Measurements from ENCODE around the gene CIDEB. TPM values are rescaled to one million over a fixed set of nuclear protein-coding genes. Genes with fewer than 3 reads are reported as not detected.

Gene CIDEB
- total and polyA plus RNA-seq, 9 donors = 13.8 to 38.4 (median 22.6) TPM

DNA sequence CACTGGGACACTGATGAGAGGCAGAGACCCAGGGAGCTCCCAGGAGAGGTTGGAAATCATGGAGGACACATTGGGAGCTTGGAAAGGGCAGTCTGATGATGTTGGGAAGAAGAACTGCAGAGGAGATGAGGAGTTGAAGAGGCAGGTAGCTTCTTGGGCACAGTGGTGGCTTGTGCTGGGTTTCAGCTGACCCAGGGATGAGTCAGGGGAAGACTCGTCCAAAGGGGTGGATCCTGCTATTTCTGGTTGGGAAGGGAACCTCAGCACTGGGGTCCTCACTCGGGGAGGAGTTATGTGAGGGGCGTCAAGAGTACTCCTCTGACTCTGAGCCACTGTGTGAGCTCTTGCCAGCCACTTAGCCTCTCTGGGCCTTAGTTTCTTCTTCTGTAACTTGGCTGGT, 15.6 kb upstream of the CIDEB start:
- TF ChIP-seq EP300 (IDR thresholded peaks at IDR 0.05) (no peak), POLR2A (IDR thresholded peaks at IDR 0.05) (no peak)
- TF ChIP-seq, protein P1, sequence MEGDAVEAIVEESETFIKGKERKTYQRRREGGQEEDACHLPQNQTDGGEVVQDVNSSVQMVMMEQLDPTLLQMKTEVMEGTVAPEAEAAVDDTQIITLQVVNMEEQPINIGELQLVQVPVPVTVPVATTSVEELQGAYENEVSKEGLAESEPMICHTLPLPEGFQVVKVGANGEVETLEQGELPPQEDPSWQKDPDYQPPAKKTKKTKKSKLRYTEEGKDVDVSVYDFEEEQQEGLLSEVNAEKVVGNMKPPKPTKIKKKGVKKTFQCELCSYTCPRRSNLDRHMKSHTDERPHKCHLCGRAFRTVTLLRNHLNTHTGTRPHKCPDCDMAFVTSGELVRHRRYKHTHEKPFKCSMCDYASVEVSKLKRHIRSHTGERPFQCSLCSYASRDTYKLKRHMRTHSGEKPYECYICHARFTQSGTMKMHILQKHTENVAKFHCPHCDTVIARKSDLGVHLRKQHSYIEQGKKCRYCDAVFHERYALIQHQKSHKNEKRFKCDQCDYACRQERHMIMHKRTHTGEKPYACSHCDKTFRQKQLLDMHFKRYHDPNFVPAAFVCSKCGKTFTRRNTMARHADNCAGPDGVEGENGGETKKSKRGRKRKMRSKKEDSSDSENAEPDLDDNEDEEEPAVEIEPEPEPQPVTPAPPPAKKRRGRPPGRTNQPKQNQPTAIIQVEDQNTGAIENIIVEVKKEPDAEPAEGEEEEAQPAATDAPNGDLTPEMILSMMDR (IDR thresholded peaks at IDR 0.05) = no peak
- no peak for DNase-seq
- H3K27me3 ChIP-seq = no peaks in the 10 kb centered on the region
- no peaks in the 10 kb centered on the region for H3K36me3 ChIP-seq
- intact Hi-C loops (cut with DNase I) = no loop called here
- H3K4me3 ChIP-seq = no peak overlapping the region
- no peak overlapping the region for H3K27ac ChIP-seq
- WGBS, 3 donors = 39 to 51% (median 48%) methylated on average over 3 of the region's 3 CpGs
- no peaks in the 10 kb centered on the region for H3K4me1 ChIP-seq (ENCODE audit: insufficient read depth)
- H3K9me3 ChIP-seq = no peaks in the 10 kb centered on the region

DNA sequence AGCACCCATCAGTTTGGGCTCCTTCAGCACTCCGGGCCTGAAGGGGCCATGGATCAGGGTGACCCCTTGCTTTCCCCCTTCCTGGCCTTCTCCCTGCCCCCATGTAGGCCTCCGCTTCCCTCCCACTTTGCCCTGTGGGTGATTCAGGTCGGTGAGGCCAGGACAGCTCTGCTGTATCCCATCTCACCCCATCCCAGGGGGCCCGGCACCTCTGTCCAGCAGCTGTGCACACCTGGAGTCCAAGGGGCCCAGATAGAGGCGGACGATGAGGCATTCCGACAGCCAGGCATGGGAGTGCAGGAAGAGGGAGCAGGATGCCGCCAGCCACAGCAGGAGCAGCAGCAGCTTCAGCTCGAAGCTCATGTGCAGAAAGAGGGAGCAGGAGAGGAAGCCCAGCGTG, 14.9 kb upstream of the CIDEB start:
- no peak overlapping the region for H3K4me3 ChIP-seq
- no peak for TF ChIP-seq EP300 (IDR thresholded peaks at IDR 0.05)
- TF ChIP-seq, protein P1 (IDR thresholded peaks at IDR 0.05) = no peak
- no peak for TF ChIP-seq POLR2A (IDR thresholded peaks at IDR 0.05)
- no peaks in the 10 kb centered on the region for H3K27me3 ChIP-seq
- H3K4me1 ChIP-seq (ENCODE audit: insufficient read depth) = no peaks in the 10 kb centered on the region
- H3K36me3 ChIP-seq = no peaks in the 10 kb centered on the region
- no peak overlapping the region for H3K27ac ChIP-seq
- no peaks in the 10 kb centered on the region for H3K9me3 ChIP-seq
- WGBS, 3 donors = 32 to 45% (median 34%) methylated on average over 10 of the region's 10 CpGs
- intact Hi-C loops (cut with DNase I) = no loop called here
- no peak for DNase-seq

DNA sequence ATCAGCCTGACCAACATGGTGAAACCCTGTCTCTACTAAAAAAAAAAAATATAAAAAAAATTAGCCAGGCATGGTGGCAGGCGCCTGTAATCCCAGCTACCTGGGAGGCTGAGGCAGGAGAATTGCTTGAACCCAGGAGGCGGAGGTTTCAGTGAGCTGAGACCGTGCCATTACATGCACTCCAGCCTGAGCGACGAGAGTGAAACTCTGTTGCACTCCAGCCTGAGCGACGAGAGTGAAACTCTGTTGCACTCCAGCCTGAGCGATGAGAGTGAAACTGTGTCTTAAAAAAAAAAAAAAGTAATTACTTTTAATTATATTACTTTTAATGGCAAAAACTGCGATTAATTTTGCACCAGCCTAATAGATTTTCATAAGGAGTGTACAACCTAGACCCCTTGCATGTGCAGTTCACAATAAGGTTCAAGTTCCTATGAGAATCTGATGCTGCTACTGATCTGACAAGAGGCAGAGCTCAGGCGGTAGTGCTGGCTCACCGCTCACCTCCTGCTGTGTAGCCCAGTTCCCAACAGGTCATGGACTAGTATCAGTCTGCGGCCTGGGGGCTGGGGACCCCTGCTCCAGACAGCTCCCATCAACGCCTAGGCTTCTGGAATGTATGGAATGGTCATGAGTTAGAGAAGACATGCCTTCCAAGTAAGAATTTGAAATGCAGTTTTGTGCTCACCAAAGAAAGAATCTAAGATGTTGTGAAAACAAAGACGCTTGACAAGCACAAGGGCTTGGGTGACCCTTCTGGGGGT, 13.6 kb upstream of the CIDEB start:
- TF ChIP-seq EP300 (IDR thresholded peaks at IDR 0.05) (no peak), POLR2A (IDR thresholded peaks at IDR 0.05) (no peak)
- TF ChIP-seq, protein P1 (IDR thresholded peaks at IDR 0.05) = no peak
- H3K4me1 ChIP-seq (ENCODE audit: insufficient read depth) = peaks cover 2% of the 10 kb centered on the region
- WGBS, 3 donors = 80 to 83% (median 80%) methylated on average over 14 of the region's 14 CpGs
- H3K27me3 ChIP-seq = no peaks in the 10 kb centered on the region
- intact Hi-C loops (cut with DNase I) = no loop called here
- DNase-seq = no peak
- H3K36me3 ChIP-seq = no peaks in the 10 kb centered on the region
- H3K27ac ChIP-seq = no peak overlapping the region
- H3K9me3 ChIP-seq = no peaks in the 10 kb centered on the region
- no peak overlapping the region for H3K4me3 ChIP-seq

DNA sequence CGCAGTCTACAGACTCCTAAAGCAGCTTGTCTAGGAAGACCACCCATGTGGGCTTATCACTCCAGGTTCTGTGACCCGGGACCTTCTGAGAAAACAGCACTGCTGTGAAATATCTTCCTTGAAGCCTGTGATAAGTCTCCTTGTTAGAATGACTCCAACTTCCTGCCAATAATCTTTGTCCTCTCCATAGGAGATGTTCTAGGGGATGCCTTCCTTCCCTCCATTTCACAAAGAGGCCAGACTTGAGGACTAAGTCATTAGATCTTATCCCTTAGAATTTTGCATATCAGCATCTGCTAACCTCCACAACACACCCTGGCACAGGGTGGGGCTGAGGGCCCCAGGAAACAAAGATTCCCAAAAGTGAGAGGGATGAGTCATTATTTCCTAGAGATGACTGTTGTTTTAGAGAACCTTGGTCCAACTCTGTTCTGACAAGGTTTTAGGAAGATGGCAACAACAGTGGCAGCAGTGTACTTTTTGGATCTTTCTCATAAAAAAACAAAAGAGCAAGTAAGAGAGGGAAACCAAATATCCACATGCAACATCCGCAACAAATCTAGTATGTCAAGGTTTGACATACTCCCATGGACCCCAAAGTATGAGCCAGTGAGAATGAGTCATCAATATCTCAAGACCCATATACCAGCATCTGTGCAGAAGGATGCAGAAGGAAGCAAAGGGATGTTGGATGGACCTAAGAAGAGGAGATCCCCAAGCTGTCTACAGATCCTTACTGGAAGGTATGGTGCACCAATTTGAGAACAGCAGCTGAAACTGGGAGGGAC, 9.6 kb upstream of the CIDEB start:
- no peak for DNase-seq
- H3K27me3 ChIP-seq = no peaks in the 10 kb centered on the region
- H3K36me3 ChIP-seq = no peaks in the 10 kb centered on the region
- WGBS, 3 donors = 59 to 72% (median 66%) methylated on average over 3 of the region's 3 CpGs
- TF ChIP-seq, protein P1 (IDR thresholded peaks at IDR 0.05) = no peak
- no peak for TF ChIP-seq POLR2A (IDR thresholded peaks at IDR 0.05)
- no peak for TF ChIP-seq EP300 (IDR thresholded peaks at IDR 0.05)
- no peaks in the 10 kb centered on the region for H3K9me3 ChIP-seq
- peaks cover 6% of the 10 kb centered on the region for H3K4me1 ChIP-seq (ENCODE audit: insufficient read depth)
- no peak overlapping the region for H3K4me3 ChIP-seq
- intact Hi-C loops (cut with DNase I) = no loop called here
- no peak overlapping the region for H3K27ac ChIP-seq

All from ovary (tissue), 9 donors.